A673 (cell line): ENCODE data around the gene EFCAB9.

Source experiments
- CTCF ChIP-seq: fragments of 300-800, 200-600 bp; sonication (generic); conservative IDR thresholded peaks from 2 replicates; pipeline ENCODE4 v1.5.1; 2017; ENCODE audit warnings: low read depth, mild to moderate bottlenecking, antibody characterized with exemption, low read length, moderate library complexity, mixed read lengths
- EZH2 ChIP-seq: fragments of 200-600 bp; sonication (generic); IDR thresholded peaks from 2 replicates; pipeline ENCODE4 v1.6.1; 2017; ENCODE audit warnings: borderline replicate concordance, low read depth, mild to moderate bottlenecking, mixed read lengths, antibody characterized with exemption, low read length; ENCODE audit not compliant: poor library complexity, severe bottlenecking

GRCh38 chr5:172216345-172216744 lies 22.4 kb downstream of the EFCAB9 start:
- TF ChIP-seq CTCF (no peak), EZH2 (no peak)
